ENCODE measurements around the gene ZNF408. TPM values are rescaled to one million over a fixed set of nuclear protein-coding genes. Genes with fewer than 3 reads are reported as not detected.

The ZNF408 gene
- total and polyA plus RNA-seq, 2 of the 13 experiments (the other 11 are each of a cell fraction or from before 2014, with no cell fraction given), result 11.2 to 12.5 TPM

DNA sequence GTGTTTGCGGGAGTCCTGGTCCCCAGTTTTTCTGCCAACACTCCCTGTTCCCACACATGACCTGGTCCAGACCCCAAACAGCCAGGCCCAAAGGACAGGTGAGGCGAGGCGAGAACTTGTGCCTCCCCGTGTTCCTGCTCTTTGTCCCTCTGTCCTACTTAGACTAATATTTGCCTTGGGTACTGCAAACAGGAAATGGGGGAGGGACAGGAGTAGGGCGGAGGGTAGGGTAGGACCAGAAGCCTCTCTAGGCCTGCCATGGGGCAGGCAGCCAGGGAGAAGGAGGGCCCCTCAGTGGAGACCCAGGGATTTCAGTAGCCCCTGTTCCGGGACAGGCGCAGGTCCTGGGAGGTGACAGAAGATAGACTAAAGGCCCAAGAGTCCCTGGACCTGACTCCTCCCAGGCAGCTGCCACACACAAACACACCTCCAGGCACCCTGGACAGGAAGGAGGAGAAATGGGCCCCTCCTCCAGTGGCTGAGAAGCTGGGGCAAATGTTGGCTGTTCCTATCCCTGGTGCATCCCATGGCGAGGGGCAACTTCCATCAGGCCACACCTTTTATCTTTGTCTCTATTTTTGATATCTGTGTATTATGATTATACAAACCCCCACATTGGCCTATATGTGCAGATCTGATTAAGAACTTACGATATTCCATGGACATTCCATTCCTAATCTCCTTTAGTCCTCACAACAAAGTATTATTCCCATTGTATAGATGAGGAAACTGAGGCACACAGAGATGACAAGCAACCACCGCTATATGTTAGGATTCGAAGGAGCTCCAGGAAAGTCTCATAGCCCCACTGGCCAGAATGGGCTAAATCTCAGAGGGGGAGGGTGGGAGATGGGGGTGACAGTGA lies 17.6 kb downstream of the ZNF408 start (continued):
- TF ChIP-seq, protein P1, sequence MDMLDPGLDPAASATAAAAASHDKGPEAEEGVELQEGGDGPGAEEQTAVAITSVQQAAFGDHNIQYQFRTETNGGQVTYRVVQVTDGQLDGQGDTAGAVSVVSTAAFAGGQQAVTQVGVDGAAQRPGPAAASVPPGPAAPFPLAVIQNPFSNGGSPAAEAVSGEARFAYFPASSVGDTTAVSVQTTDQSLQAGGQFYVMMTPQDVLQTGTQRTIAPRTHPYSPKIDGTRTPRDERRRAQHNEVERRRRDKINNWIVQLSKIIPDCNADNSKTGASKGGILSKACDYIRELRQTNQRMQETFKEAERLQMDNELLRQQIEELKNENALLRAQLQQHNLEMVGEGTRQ (IDR thresholded peaks at IDR 0.05; ENCODE audit: low read depth, low read length), result no peak
- TF ChIP-seq, protein P1 (CRISPR knock-in tag; IDR thresholded peaks at IDR 0.05; ENCODE audit: borderline replicate concordance), result peak; percentile 47; the same call in 1 of the 2 replicates
- TF ChIP-seq FLYWCH1 (CRISPR knock-in tag; IDR thresholded peaks at IDR 0.05) (no peak), SAFB2 (CRISPR knock-in tag; IDR thresholded peaks at IDR 0.05; ENCODE audit: borderline replicate concordance, low read depth) (0 out of 2 replicates have a peak, but pooled peaks have one; percentile 7), SMARCC2 (IDR thresholded peaks at IDR 0.05) (no peak), ZNF343 (CRISPR knock-in tag; IDR thresholded peaks at IDR 0.05) (no peak), EEA1 (CRISPR knock-in tag; IDR thresholded peaks at IDR 0.05; ENCODE audit: borderline replicate concordance) (no peak), ZNF878 (CRISPR knock-in tag; IDR thresholded peaks at IDR 0.05) (no peak; the same call in 1 of the 2 replicates)
- TF ChIP-seq, protein P2, sequence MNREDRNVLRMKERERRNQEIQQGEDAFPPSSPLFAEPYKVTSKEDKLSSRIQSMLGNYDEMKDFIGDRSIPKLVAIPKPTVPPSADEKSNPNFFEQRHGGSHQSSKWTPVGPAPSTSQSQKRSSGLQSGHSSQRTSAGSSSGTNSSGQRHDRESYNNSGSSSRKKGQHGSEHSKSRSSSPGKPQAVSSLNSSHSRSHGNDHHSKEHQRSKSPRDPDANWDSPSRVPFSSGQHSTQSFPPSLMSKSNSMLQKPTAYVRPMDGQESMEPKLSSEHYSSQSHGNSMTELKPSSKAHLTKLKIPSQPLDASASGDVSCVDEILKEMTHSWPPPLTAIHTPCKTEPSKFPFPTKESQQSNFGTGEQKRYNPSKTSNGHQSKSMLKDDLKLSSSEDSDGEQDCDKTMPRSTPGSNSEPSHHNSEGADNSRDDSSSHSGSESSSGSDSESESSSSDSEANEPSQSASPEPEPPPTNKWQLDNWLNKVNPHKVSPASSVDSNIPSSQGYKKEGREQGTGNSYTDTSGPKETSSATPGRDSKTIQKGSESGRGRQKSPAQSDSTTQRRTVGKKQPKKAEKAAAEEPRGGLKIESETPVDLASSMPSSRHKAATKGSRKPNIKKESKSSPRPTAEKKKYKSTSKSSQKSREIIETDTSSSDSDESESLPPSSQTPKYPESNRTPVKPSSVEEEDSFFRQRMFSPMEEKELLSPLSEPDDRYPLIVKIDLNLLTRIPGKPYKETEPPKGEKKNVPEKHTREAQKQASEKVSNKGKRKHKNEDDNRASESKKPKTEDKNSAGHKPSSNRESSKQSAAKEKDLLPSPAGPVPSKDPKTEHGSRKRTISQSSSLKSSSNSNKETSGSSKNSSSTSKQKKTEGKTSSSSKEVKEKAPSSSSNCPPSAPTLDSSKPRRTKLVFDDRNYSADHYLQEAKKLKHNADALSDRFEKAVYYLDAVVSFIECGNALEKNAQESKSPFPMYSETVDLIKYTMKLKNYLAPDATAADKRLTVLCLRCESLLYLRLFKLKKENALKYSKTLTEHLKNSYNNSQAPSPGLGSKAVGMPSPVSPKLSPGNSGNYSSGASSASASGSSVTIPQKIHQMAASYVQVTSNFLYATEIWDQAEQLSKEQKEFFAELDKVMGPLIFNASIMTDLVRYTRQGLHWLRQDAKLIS (CRISPR knock-in tag; IDR thresholded peaks at IDR 0.05), result no peak
- TF ChIP-seq, protein P3, sequence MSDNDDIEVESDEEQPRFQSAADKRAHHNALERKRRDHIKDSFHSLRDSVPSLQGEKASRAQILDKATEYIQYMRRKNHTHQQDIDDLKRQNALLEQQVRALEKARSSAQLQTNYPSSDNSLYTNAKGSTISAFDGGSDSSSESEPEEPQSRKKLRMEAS (IDR thresholded peaks at IDR 0.05), result peak; percentile 84
- TF ChIP-seq, protein P4, sequence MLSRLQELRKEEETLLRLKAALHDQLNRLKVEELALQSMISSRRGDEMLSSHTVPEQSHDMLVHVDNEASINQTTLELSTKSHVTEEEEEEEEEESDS (CRISPR knock-in tag; IDR thresholded peaks at IDR 0.05; ENCODE audit: borderline replicate concordance), result no peak
- TF ChIP-seq, protein P5, sequence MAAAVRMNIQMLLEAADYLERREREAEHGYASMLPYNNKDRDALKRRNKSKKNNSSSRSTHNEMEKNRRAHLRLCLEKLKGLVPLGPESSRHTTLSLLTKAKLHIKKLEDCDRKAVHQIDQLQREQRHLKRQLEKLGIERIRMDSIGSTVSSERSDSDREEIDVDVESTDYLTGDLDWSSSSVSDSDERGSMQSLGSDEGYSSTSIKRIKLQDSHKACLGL (CRISPR knock-in tag; IDR thresholded peaks at IDR 0.05), result no peak
- TF ChIP-seq, protein P6, sequence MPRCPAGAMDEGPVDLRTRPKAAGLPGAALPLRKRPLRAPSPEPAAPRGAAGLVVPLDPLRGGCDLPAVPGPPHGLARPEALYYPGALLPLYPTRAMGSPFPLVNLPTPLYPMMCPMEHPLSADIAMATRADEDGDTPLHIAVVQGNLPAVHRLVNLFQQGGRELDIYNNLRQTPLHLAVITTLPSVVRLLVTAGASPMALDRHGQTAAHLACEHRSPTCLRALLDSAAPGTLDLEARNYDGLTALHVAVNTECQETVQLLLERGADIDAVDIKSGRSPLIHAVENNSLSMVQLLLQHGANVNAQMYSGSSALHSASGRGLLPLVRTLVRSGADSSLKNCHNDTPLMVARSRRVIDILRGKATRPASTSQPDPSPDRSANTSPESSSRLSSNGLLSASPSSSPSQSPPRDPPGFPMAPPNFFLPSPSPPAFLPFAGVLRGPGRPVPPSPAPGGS (CRISPR knock-in tag; IDR thresholded peaks at IDR 0.05), result peak; percentile 75
